BE2C (cell line): ENCODE measurements around the gene PTPRE.

ENCODE experiments used
- DNase-seq: peaks from one replicate; pipeline ENCODE4 v3.0.0-alpha.2; 2020
- H3K27me3 ChIP-seq: fragments of 250-450 bp; sonication (Bioruptor Pico); 2 replicates; pipeline ENCODE4 v1.5.1; 2020; ENCODE audit warnings: mild to moderate bottlenecking
- H3K36me3 ChIP-seq: fragments of 250-450 bp; sonication (Bioruptor Pico); 2 replicates; pipeline ENCODE4 v1.5.1; 2020; ENCODE audit warnings: mild to moderate bottlenecking
- H3K4me1 ChIP-seq: fragments of 250-450 bp; sonication (Bioruptor Pico); 2 replicates; pipeline ENCODE4 v1.5.1; 2020
- H3K4me3 ChIP-seq: 2 replicates; pipeline ENCODE4 v1.5.1; 2011; ENCODE audit warnings: low read depth, low read length
- H3K9me3 ChIP-seq: fragments of 250-450 bp; sonication (Bioruptor Pico); 2 replicates; pipeline ENCODE4 v1.5.1; 2020
- CTCF ChIP-seq: IDR thresholded peaks from 2 replicates; pipeline ENCODE4 v1.5.1; 2012; ENCODE audit warnings: mild to moderate bottlenecking, low read depth, low read length

Gene PTPRE

GRCh38 chr10:128084991-128085390 lies 178.1 kb downstream of the PTPRE start:
- Histone ChIP-seq H3K4me1 (no peaks in the 10 kb centered on the region), H3K9me3 (no peaks in the 10 kb centered on the region), H3K4me3 (no peak overlapping the region), H3K27me3 (no peaks in the 10 kb centered on the region), H3K36me3 (no peaks in the 10 kb centered on the region)
- no peak for TF ChIP-seq CTCF
- DNase-seq = no peak

GRCh38 chr10:128086003-128086863 lies 179.3 kb downstream of the PTPRE start:
- Histone ChIP-seq H3K4me1 (no peaks in the 10 kb centered on the region), H3K27me3 (no peaks in the 10 kb centered on the region), H3K4me3 (no peak overlapping the region), H3K36me3 (no peaks in the 10 kb centered on the region), H3K9me3 (no peaks in the 10 kb centered on the region)
- TF ChIP-seq CTCF = no peak
- DNase-seq = no peak

- H3K27me3 ChIP-seq = no peaks in the 10 kb centered on the region
- H3K9me3 ChIP-seq = no peaks in the 10 kb centered on the region
- no peaks in the 10 kb centered on the region for H3K36me3 ChIP-seq
- TF ChIP-seq CTCF = no peak
- no peak for DNase-seq
- no peak overlapping the region for H3K4me3 ChIP-seq
- H3K4me1 ChIP-seq = no peaks in the 10 kb centered on the region
Observed at GRCh38 chr10:128087146-128087883, 180.4 kb downstream of the PTPRE start.

- 0 out of 2 replicates have a peak, but pooled peaks have one; percentile 22 for TF ChIP-seq CTCF
- H3K27me3 ChIP-seq = no peaks in the 10 kb centered on the region
- no peaks in the 10 kb centered on the region for H3K4me1 ChIP-seq
- DNase-seq = no peak
- no peaks in the 10 kb centered on the region for H3K9me3 ChIP-seq
- no peaks in the 10 kb centered on the region for H3K36me3 ChIP-seq
- H3K4me3 ChIP-seq = no peak overlapping the region
Observed at GRCh38 chr10:128087884-128088709, 181.2 kb downstream of the PTPRE start.

- no peak for TF ChIP-seq CTCF
- Histone ChIP-seq H3K36me3 (no peaks in the 10 kb centered on the region), H3K4me1 (no peaks in the 10 kb centered on the region), H3K27me3 (no peaks in the 10 kb centered on the region), H3K9me3 (no peaks in the 10 kb centered on the region), H3K4me3 (no peak overlapping the region)
- DNase-seq = no peak
Observed at GRCh38 chr10:128091636-128092210, 184.8 kb downstream of the PTPRE start.
